Neural progenitor cell (in vitro differentiated cells): ENCODE measurements around the gene RAE1.

ENCODE experiments used
- CTCF ChIP-seq: fragments of 200-600 bp; sonication (generic); IDR thresholded peaks from 2 replicates; pipeline ENCODE4 v1.5.1; 2017; ENCODE audit warnings: antibody characterized with exemption, mild to moderate bottlenecking
- EZH2 ChIP-seq: fragments of 200-600 bp; sonication (generic); IDR thresholded peaks from 2 replicates; pipeline ENCODE4 v1.6.1; 2017; ENCODE audit warnings: antibody characterized with exemption, mild to moderate bottlenecking, moderate library complexity
- EZH2phosphoT487 ChIP-seq: fragments of 200-600 bp; sonication (generic); IDR thresholded peaks from 2 replicates; pipeline ENCODE4 v1.6.1; 2017; ENCODE audit warnings: antibody characterized with exemption

- TF ChIP-seq CTCF (no peak), EZH2 (no peak), EZH2phosphoT487 (no peak)
Observed at GRCh38 chr20:57370316-57370715, 19.3 kb downstream of the RAE1 start.
